PC-9 (cell line): ENCODE results near the gene SCAPER.

Source experiments
- CTCF ChIP-seq: fragments of 200-600 bp; sonication (generic); conservative IDR thresholded peaks from 2 replicates; pipeline ENCODE4 v1.6.1; 2017; ENCODE audit warnings: mixed run types, antibody characterized with exemption, mild to moderate bottlenecking, moderate library complexity
- EZH2 ChIP-seq: fragments of 200-600 bp; sonication (generic); IDR thresholded peaks from 2 replicates; pipeline ENCODE4 v1.8.0; 2017; ENCODE audit warnings: antibody characterized with exemption, low read depth

GRCh38 chr15:76335307-76336253 is 569.6 kb downstream of the SCAPER start:
- TF ChIP-seq CTCF (no peak), EZH2 (no peak)
